Fibroblast of villous mesenchyme (primary cell): Measurements from ENCODE around the gene OLIG1. TPM values are rescaled to one million over a fixed set of nuclear protein-coding genes. Genes with fewer than 3 reads are reported as not detected.

ENCODE experiments used
- DNase-seq: peaks from one replicate; pipeline ENCODE4 v3.0.0-alpha.2; 2010; ENCODE audit warnings: low read depth
- H3K4me3 ChIP-seq: 2 replicates; pipeline ENCODE4 v1.5.1; 2011; ENCODE audit warnings: low read depth, mild to moderate bottlenecking, low read length
- total RNA-seq: library from RNA; depleted of rRNA; stranded (reverse); fragments of >200 nt; gene quantifications from 2 replicates; pipeline ENCODE4 v1.2.3, GENCODE V29; 2012
- TF ChIP-seq, protein P1 (sequence below): IDR thresholded peaks from 2 replicates; pipeline ENCODE4 v1.5.1; 2012; ENCODE audit warnings: low read depth, mild to moderate bottlenecking, low read length; ENCODE audit not compliant: insufficient read depth

Gene OLIG1
- total RNA-seq, 1 donor, result not detected

GRCh38 chr21:33051925-33052324 lies 18.0 kb upstream of the OLIG1 start:
- TF ChIP-seq, protein P1, sequence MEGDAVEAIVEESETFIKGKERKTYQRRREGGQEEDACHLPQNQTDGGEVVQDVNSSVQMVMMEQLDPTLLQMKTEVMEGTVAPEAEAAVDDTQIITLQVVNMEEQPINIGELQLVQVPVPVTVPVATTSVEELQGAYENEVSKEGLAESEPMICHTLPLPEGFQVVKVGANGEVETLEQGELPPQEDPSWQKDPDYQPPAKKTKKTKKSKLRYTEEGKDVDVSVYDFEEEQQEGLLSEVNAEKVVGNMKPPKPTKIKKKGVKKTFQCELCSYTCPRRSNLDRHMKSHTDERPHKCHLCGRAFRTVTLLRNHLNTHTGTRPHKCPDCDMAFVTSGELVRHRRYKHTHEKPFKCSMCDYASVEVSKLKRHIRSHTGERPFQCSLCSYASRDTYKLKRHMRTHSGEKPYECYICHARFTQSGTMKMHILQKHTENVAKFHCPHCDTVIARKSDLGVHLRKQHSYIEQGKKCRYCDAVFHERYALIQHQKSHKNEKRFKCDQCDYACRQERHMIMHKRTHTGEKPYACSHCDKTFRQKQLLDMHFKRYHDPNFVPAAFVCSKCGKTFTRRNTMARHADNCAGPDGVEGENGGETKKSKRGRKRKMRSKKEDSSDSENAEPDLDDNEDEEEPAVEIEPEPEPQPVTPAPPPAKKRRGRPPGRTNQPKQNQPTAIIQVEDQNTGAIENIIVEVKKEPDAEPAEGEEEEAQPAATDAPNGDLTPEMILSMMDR, result no peak
- H3K4me3 ChIP-seq, result no peak overlapping the region
- no peak for DNase-seq

DNA sequence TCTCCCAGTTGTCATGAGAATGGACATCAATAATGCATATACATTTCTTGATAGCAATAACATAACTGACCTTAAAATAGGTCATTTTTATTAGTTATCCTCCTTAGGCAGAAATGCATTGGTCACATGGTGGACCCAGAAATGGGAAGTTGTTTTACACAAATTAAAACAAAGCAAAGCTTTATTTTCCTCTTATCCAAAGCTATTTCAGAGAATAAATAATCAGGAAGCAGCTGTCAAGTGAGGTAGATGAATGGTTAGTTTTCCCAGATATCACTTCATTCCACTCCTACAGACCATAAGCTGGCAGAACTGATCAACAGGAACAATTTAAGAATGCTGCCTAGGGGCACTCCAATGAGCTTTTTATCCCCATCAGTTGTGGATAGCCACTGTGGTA lies 16.0 kb upstream of the OLIG1 start:
- TF ChIP-seq, protein P1, result no peak
- no peak for DNase-seq
- H3K4me3 ChIP-seq, result no peak overlapping the region

DNA sequence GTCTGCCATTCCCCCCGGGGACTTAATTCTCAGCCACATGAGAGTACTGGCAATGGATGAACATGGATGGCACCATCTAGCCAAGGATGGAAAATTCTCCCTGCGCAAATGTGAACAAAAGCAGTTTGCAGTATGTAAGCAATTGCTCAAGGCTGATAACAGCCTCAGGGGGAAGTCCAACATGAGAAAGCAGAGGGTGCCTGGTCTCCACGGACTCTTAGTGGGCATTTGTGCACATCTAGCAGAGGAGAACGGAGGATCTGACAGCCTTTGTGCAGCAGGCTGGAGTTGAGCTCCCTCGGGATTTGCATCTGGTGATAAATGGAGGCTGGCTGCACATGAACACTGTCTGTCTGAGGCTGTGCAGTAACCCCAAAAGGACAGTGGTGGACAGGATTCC lies 13.9 kb upstream of the OLIG1 start:
- TF ChIP-seq, protein P1, result no peak
- DNase-seq, result no peak
- no peak overlapping the region for H3K4me3 ChIP-seq

DNA sequence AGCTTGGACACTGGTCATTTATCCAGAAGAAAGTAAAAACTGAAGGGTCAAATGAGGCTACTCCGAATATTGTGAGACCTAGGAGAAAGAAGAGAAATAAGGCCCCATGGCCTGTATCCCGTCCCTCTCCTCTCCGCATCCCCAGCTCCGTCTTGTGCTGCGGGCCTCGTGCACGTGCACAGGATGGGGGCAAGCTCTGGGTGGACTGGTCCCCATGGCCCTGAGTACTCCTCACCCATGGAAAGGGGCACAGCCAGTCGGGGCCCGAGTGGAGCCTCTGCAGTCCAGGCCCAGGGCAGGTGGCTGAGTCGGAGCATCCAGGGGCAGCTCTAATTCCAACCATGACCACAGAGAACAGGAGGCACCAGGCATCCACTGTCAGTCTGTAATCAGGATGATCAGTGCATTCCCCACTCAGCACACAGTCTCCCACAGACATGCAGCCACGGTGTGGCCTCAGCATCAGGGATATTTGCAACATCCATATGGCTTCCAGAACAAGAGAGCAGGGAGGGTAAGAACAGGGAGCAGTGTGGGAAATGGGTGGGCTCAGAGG lies 12.5 kb upstream of the OLIG1 start:
- no peak overlapping the region for H3K4me3 ChIP-seq
- DNase-seq, result no peak
- TF ChIP-seq, protein P1, result no peak

DNA sequence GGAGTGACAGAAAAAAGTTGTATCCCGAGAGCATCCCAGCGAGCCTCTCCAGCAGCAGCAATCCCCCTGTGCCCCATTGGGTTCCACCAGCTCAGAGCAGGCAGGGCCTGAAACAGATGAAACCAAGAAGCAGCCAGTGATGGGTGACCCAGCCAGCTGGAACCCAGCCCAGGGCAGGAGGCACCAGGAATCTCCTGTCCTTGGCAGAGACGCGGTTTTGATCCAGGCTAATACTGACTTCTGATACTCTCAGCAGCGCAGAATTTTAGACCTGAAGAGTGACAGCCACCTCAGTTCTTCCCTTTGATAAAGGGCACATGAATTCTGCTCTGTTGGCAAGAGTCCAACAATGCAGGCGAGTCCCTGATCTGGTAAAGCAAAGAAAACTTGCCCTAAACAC lies 11.4 kb upstream of the OLIG1 start:
- DNase-seq, result no peak
- TF ChIP-seq, protein P1, result no peak
- no peak overlapping the region for H3K4me3 ChIP-seq

- TF ChIP-seq, protein P1, result no peak
- no peak overlapping the region for H3K4me3 ChIP-seq
- DNase-seq, result no peak
These were observed 11.0 kb upstream of the OLIG1 start for GRCh38 chr21:33058957-33059356.

GRCh38 chr21:33059380-33059841 lies 10.5 kb upstream of the OLIG1 start:
- TF ChIP-seq, protein P1, result no peak
- no peak overlapping the region for H3K4me3 ChIP-seq
- DNase-seq, result no peak
